Activated CD8-positive, alpha-beta memory T cell treated with anti-CD3 and anti-CD28 coated beads for 36 hours (primary cell): Measurements from ENCODE around the gene FAM216A. TPM values are rescaled to one million over a fixed set of nuclear protein-coding genes. Genes with fewer than 3 reads are reported as not detected.
"Not testable (repeated sequence)": the region's sequence is repeated elsewhere in the genome, so short reads cannot be mapped to it uniquely, and the experiment has no call there.

Experiments used
- CTCF ChIA-PET: fragments of 350-600 bp; sonication (Branson Sonifier 250); formaldehyde crosslinking; loops from one replicate; lab custom pipeline; 2021; ENCODE audit warnings: antibody characterized with exemption; lab: Charles Lee
- POLR2A ChIA-PET: fragments of 350-600 bp; sonication (Branson Sonifier 250); formaldehyde crosslinking; loops from one replicate; lab custom pipeline; 2021; ENCODE audit warnings: antibody characterized with exemption; lab: Charles Lee
- total RNA-seq, 2 experiments: library from RNA; stranded (reverse); gene quantifications; one replicate each; pipeline ENCODE4 v1.2.3, GENCODE V29; 2021

FAM216A gene
- total RNA-seq: 10 to 100 TPM; 59.8 to 62.0 TPM

GRCh38 chr12:110468214-110469048 lies at the start of gene FAM216A, which contains the start of gene GPN3:
TSS of gene FAM216A (plus strand) at chr12:110468845. CDS start at chr12:110468876, 31 bp downstream.
TSS of gene GPN3 (minus strand) at chr12:110468257. CDS start at chr12:110468203, 54 bp downstream.
- POLR2A ChIA-PET: interaction anchor here (0.6 to 2.1 kb wide), 9 partner anchors 9 to 369 kb away, joined by 3 to 21 read pairs (median 4); partner anchors contain the start of genes ARPC3, PPP1CC, RAD9B and TCTN1
- CTCF ChIA-PET: interaction anchor here (0.9 to 7.5 kb wide), 15 partner anchors 14 to 307 kb away, joined by 3 to 52 read pairs (median 4); partner anchors contain the start of gene ARPC3

- CTCF ChIA-PET: interaction anchor here (3.1 kb wide), 1 partner anchor 11 kb away, joined by 18 read pairs; no protein-coding TSS in a partner anchor
- POLR2A ChIA-PET: not testable (repeated sequence)
Observed at GRCh38 chr12:110420644-110421043, 48.0 kb upstream of the FAM216A start.

GRCh38 chr12:110421159-110421661 lies 47.4 kb upstream of the FAM216A start:
- ChIA-PET CTCF (interaction anchor here (3.1 kb wide), 1 partner anchor 10 kb away, joined by 18 read pairs; no protein-coding TSS in a partner anchor), POLR2A (no interaction called here)

- CTCF ChIA-PET: interaction anchor here (3.1 kb wide), 1 partner anchor 10 kb away, joined by 18 read pairs; no protein-coding TSS in a partner anchor
- POLR2A ChIA-PET: no interaction called here
Observed at GRCh38 chr12:110421701-110422100, 46.9 kb upstream of the FAM216A start.

- POLR2A ChIA-PET: no interaction called here
- CTCF ChIA-PET: no interaction called here
Observed at GRCh38 chr12:110424237-110424636, 44.4 kb upstream of the FAM216A start.

- POLR2A ChIA-PET: no interaction called here
- CTCF ChIA-PET: no interaction called here
Observed at GRCh38 chr12:110426406-110426805, 42.2 kb upstream of the FAM216A start.

- CTCF ChIA-PET: interaction anchor here (0.6 to 0.7 kb wide), 2 partner anchors 61 to 123 kb away, joined by 3 read pairs; no protein-coding TSS in a partner anchor
- POLR2A ChIA-PET: not testable (repeated sequence)
Observed at GRCh38 chr12:110429676-110430075, 39.0 kb upstream of the FAM216A start.

GRCh38 chr12:110431957-110432587 lies 36.6 kb upstream of the FAM216A start:
- POLR2A ChIA-PET: interaction anchor here (0.8 to 1.8 kb wide), 5 partner anchors 11 to 353 kb away, joined by 4 to 6 read pairs (median 4); partner anchors contain the start of genes ARPC3, FAM216A and GPN3
- CTCF ChIA-PET: interaction anchor here (0.6 to 1.8 kb wide), 28 partner anchors 11 to 401 kb away, joined by 3 to 26 read pairs (median 4); partner anchors contain the start of genes ANAPC7, ARPC3, FAM216A and GPN3

GRCh38 chr12:110436231-110436630 lies 32.4 kb upstream of the FAM216A start:
- ChIA-PET CTCF (no interaction called here), POLR2A (no interaction called here)

GRCh38 chr12:110444455-110444854 lies 24.2 kb upstream of the FAM216A start:
- ChIA-PET POLR2A (no interaction called here), CTCF (interaction anchor here (1.6 kb wide), 1 partner anchor 13 kb away, joined by 3 read pairs; no protein-coding TSS in a partner anchor)

GRCh38 chr12:110449799-110450497 lies 18.7 kb upstream of the FAM216A start, which contains the start of gene ARPC3:
TSS of gene ARPC3 (minus strand) at chr12:110450337. CDS start at chr12:110450260, 77 bp downstream.
- POLR2A ChIA-PET: interaction anchor here (0.7 to 2.5 kb wide), 9 partner anchors 12 to 169 kb away, joined by 3 to 21 read pairs (median 6); partner anchors contain the start of genes ATP2A2, FAM216A, GPN3 and RAD9B
- CTCF ChIA-PET: interaction anchor here (0.8 to 5.2 kb wide), 11 partner anchors 9 to 259 kb away, joined by 3 to 52 read pairs (median 4); partner anchors contain the start of genes FAM216A and GPN3

- ChIA-PET POLR2A (interaction anchor here (0.9 kb wide), 1 partner anchor 20 kb away, joined by 6 read pairs; no protein-coding TSS in a partner anchor), CTCF (interaction anchor here (1.0 to 5.2 kb wide), 3 partner anchors 18 to 151 kb away, joined by 3 to 52 read pairs (median 28); partner anchors contain the start of genes FAM216A and GPN3)
Observed at GRCh38 chr12:110451263-110451662, 17.4 kb upstream of the FAM216A start.

- ChIA-PET POLR2A (no interaction called here), CTCF (interaction anchor here (1.4 to 1.5 kb wide), 2 partner anchors 15 to 22 kb away, joined by 4 to 5 read pairs; partner anchors contain the start of genes FAM216A and GPN3)
Observed at GRCh38 chr12:110453569-110454296, 14.9 kb upstream of the FAM216A start.

GRCh38 chr12:110458756-110459155 lies 9.9 kb upstream of the FAM216A start:
- CTCF ChIA-PET: interaction anchor here (0.6 kb wide), 1 partner anchor 214 kb away, joined by 3 read pairs; no protein-coding TSS in a partner anchor
- POLR2A ChIA-PET: interaction anchor here (0.5 to 1.1 kb wide), 2 partner anchors 10 to 19 kb away, joined by 3 to 4 read pairs; partner anchors contain the start of gene FAM216A

GRCh38 chr12:110461189-110461588 lies 7.5 kb upstream of the FAM216A start:
- POLR2A ChIA-PET: not testable (repeated sequence)
- CTCF ChIA-PET: interaction anchor here (1.2 kb wide), 1 partner anchor 11 kb away, joined by 4 read pairs; the partner anchor contains the start of gene ARPC3

- CTCF ChIA-PET: interaction anchor here (0.8 to 1.6 kb wide), 2 partner anchors 34 to 135 kb away, joined by 3 read pairs; no protein-coding TSS in a partner anchor
Observed at GRCh38 chr12:110465024-110465423, 3.6 kb upstream of the FAM216A start.

GRCh38 chr12:110465765-110466164 lies 2.9 kb upstream of the FAM216A start:
- CTCF ChIA-PET: interaction anchor here (0.6 to 7.5 kb wide), 7 partner anchors 15 to 148 kb away, joined by 3 to 52 read pairs (median 3); partner anchors contain the start of genes ARPC3 and TCTN1
- POLR2A ChIA-PET: not testable (repeated sequence)

More at GRCh38 chr12:110465024-110465423, 3.6 kb upstream of the FAM216A start:
- POLR2A ChIA-PET: no interaction called here
